CD4-positive, alpha-beta T cell treated with Interleukin-1 beta for 1 hour (primary cell): Measurements from ENCODE around the gene ATP5F1E.
A peak's percentile ranks its signal among the peaks of the same experiment; 100 is the strongest.

Experiments used
- DNase-seq, 2 donors: peaks; one replicate each; pipeline ENCODE4 v3.0.0-alpha.2; 2020 to 2022

The ATP5F1E gene

GRCh38 chr20:59004763-59005522 lies 27.2 kb downstream of the ATP5F1E start:
- peak; percentile 46 to 85 for DNase-seq

GRCh38 chr20:59004493-59004762 lies 27.7 kb downstream of the ATP5F1E start:
- peak in 1 of 2 donors; percentile 58 for DNase-seq

GRCh38 chr20:59003836-59004492 lies 28.2 kb downstream of the ATP5F1E start:
- DNase-seq = no peak

- DNase-seq = no peak
Measured at GRCh38 chr20:59002874-59003399, 29.2 kb downstream of the ATP5F1E start.

GRCh38 chr20:59002388-59002787 lies 29.7 kb downstream of the ATP5F1E start:
- DNase-seq = no peak

GRCh38 chr20:59001449-59002171 lies 30.5 kb downstream of the ATP5F1E start:
- no peak for DNase-seq

GRCh38 chr20:59001068-59001448 lies 31.1 kb downstream of the ATP5F1E start:
- DNase-seq = no peak

- DNase-seq = no peak
Measured at GRCh38 chr20:59000326-59000725, 31.8 kb downstream of the ATP5F1E start.

- no peak for DNase-seq
Measured at GRCh38 chr20:58998656-58999055, 33.5 kb downstream of the ATP5F1E start.

- no peak for DNase-seq
Measured at GRCh38 chr20:58997141-58997770, 34.9 kb downstream of the ATP5F1E start.

GRCh38 chr20:58996226-58996611 lies 35.9 kb downstream of the ATP5F1E start:
- DNase-seq = no peak

GRCh38 chr20:58995461-58996225 lies 36.5 kb downstream of the ATP5F1E start:
- no peak for DNase-seq

GRCh38 chr20:58994390-58995159 lies 37.6 kb downstream of the ATP5F1E start:
- DNase-seq = no peak

GRCh38 chr20:58993332-58994248 lies 38.5 kb downstream of the ATP5F1E start:
- DNase-seq = no peak

GRCh38 chr20:58992911-58993310 lies 39.2 kb downstream of the ATP5F1E start:
- DNase-seq = no peak

GRCh38 chr20:58991715-58992114 lies 40.4 kb downstream of the ATP5F1E start:
- no peak for DNase-seq

- DNase-seq = no peak
Measured at GRCh38 chr20:58990651-58991445, 41.3 kb downstream of the ATP5F1E start.

- DNase-seq = no peak
Measured at GRCh38 chr20:58989196-58989595, 42.9 kb downstream of the ATP5F1E start.

- DNase-seq = no peak
Measured at GRCh38 chr20:58988565-58988882, 43.6 kb downstream of the ATP5F1E start.
